Measurements from ENCODE around the gene TK2.
A peak's percentile ranks its signal among the peaks of the same experiment; 100 is the strongest.

DNA sequence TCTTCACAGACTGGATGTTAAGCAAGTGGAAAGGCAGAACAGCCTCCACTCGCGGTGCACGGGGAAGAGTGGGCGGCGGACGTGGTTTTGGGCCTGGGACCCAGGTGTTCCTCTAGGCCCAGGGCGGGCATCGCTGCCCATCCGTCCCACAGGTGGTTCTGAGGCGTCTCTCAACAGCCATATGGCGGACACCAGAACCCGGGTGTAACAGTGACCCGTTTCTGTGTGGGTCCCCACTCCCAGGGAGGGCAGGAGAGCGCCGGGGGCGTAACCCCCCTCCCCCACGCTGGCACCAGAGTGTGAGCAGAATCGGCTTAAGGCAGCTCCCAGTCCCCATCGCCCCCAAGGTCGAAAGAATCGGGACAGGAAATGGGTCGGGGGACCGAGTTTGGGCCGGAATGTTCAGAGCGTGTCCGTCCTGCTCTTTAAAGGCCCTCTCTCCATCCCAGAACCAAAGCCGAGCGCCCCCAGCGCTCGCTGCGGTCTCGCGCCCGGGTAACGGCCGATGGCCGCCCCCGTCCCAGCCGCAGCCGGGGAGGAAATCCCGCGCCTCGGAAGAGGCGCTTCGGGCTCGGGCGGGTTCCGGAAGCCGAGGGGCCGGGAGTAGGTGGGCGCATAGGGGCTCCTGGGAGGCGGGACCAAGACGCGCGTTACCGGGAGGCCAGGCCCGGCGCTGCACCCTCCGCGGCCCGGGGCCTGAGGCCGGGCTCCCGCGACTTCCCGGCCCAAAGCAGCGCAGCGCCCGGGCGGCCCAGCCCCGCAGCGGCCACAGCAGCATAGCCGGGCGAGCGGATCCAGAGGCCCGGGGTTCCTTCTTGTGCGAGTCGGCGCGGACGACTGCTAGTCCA is at the start of gene TK2:
- TF ChIP-seq, protein P1, sequence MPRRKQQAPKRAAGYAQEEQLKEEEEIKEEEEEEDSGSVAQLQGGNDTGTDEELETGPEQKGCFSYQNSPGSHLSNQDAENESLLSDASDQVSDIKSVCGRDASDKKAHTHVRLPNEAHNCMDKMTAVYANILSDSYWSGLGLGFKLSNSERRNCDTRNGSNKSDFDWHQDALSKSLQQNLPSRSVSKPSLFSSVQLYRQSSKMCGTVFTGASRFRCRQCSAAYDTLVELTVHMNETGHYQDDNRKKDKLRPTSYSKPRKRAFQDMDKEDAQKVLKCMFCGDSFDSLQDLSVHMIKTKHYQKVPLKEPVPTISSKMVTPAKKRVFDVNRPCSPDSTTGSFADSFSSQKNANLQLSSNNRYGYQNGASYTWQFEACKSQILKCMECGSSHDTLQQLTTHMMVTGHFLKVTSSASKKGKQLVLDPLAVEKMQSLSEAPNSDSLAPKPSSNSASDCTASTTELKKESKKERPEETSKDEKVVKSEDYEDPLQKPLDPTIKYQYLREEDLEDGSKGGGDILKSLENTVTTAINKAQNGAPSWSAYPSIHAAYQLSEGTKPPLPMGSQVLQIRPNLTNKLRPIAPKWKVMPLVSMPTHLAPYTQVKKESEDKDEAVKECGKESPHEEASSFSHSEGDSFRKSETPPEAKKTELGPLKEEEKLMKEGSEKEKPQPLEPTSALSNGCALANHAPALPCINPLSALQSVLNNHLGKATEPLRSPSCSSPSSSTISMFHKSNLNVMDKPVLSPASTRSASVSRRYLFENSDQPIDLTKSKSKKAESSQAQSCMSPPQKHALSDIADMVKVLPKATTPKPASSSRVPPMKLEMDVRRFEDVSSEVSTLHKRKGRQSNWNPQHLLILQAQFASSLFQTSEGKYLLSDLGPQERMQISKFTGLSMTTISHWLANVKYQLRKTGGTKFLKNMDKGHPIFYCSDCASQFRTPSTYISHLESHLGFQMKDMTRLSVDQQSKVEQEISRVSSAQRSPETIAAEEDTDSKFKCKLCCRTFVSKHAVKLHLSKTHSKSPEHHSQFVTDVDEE (CRISPR knock-in tag; IDR thresholded peaks at IDR 0.05): peak; percentile 13; the same call in 1 of the 2 replicates
- TF ChIP-seq PPARA (CRISPR knock-in tag; IDR thresholded peaks at IDR 0.05; ENCODE audit: borderline replicate concordance): no peak
- no peak for TF ChIP-seq TCF4 (CRISPR knock-in tag; IDR thresholded peaks at IDR 0.05; ENCODE audit: borderline replicate concordance)
- TF ChIP-seq ZFP3 (CRISPR knock-in tag; IDR thresholded peaks at IDR 0.05): no peak
- TF ChIP-seq GLIS3 (CRISPR knock-in tag; IDR thresholded peaks at IDR 0.05): no peak
- TF ChIP-seq, protein P2, sequence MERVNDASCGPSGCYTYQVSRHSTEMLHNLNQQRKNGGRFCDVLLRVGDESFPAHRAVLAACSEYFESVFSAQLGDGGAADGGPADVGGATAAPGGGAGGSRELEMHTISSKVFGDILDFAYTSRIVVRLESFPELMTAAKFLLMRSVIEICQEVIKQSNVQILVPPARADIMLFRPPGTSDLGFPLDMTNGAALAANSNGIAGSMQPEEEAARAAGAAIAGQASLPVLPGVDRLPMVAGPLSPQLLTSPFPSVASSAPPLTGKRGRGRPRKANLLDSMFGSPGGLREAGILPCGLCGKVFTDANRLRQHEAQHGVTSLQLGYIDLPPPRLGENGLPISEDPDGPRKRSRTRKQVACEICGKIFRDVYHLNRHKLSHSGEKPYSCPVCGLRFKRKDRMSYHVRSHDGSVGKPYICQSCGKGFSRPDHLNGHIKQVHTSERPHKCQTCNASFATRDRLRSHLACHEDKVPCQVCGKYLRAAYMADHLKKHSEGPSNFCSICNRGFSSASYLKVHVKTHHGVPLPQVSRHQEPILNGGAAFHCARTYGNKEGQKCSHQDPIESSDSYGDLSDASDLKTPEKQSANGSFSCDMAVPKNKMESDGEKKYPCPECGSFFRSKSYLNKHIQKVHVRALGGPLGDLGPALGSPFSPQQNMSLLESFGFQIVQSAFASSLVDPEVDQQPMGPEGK (CRISPR knock-in tag; IDR thresholded peaks at IDR 0.05; ENCODE audit: borderline replicate concordance): peak; percentile 38; the same call in 1 of the 2 replicates
- TF ChIP-seq BACH2 (CRISPR knock-in tag; IDR thresholded peaks at IDR 0.05; ENCODE audit: borderline replicate concordance): no peak
- no peak for TF ChIP-seq OSR1 (CRISPR knock-in tag; IDR thresholded peaks at IDR 0.05)
- no peak for TF ChIP-seq ARNTL (CRISPR knock-in tag; IDR thresholded peaks at IDR 0.05; ENCODE audit: borderline replicate concordance, low read depth)
- TF ChIP-seq, protein P3, sequence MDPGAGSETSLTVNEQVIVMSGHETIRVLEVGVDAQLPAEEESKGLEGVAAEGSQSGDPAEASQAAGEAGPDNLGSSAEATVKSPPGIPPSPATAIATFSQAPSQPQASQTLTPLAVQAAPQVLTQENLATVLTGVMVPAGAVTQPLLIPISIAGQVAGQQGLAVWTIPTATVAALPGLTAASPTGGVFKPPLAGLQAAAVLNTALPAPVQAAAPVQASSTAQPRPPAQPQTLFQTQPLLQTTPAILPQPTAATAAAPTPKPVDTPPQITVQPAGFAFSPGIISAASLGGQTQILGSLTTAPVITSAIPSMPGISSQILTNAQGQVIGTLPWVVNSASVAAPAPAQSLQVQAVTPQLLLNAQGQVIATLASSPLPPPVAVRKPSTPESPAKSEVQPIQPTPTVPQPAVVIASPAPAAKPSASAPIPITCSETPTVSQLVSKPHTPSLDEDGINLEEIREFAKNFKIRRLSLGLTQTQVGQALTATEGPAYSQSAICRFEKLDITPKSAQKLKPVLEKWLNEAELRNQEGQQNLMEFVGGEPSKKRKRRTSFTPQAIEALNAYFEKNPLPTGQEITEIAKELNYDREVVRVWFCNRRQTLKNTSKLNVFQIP (CRISPR knock-in tag; IDR thresholded peaks at IDR 0.05; ENCODE audit: borderline replicate concordance, low read depth): no peak
- TF ChIP-seq, protein P4, sequence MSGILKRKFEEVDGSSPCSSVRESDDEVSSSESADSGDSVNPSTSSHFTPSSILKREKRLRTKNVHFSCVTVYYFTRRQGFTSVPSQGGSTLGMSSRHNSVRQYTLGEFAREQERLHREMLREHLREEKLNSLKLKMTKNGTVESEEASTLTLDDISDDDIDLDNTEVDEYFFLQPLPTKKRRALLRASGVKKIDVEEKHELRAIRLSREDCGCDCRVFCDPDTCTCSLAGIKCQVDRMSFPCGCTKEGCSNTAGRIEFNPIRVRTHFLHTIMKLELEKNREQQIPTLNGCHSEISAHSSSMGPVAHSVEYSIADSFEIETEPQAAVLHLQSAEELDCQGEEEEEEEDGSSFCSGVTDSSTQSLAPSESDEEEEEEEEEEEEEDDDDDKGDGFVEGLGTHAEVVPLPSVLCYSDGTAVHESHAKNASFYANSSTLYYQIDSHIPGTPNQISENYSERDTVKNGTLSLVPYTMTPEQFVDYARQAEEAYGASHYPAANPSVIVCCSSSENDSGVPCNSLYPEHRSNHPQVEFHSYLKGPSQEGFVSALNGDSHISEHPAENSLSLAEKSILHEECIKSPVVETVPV (CRISPR knock-in tag; IDR thresholded peaks at IDR 0.05): no peak
- TF ChIP-seq SNAI2 (CRISPR knock-in tag; IDR thresholded peaks at IDR 0.05): no peak

Measured in SK-N-SH treated with all-trans-retinoic acid at 6 μM for 48 hours (cell line).